HCT116 (cell line): Measurements from ENCODE around the gene ZC3H15. TPM values are rescaled to one million over a fixed set of nuclear protein-coding genes. Genes with fewer than 3 reads are reported as not detected.
A peak's percentile ranks its signal among the peaks of the same experiment; 100 is the strongest.

Experiments used
- ATAC-seq: fragments of 200-7000 bp; cut with Tn5 transposase; 2 replicates; pipeline ENCODE4 v1.9.1; 2020; ENCODE audit warnings: mild to moderate bottlenecking, moderate library complexity
- BruUV-seq: library from RNA; stranded (reverse); fragments of 400-500 nt; replicated peaks from 2 replicates; lab custom pipeline; 2021; lab: Mats Ljungman, UMichigan
- CTCF ChIA-PET: fragments of 300-600 bp; sonication (Branson Sonifier 250); formaldehyde crosslinking; loops from one replicate; lab custom pipeline; 2021; ENCODE audit warnings: antibody characterized with exemption; lab: Charles Lee
- POLR2A ChIA-PET: fragments of 300-600, 350-600 bp; sonication (Branson Sonifier 250); formaldehyde crosslinking; loops from one replicate; lab custom pipeline; 2021; ENCODE audit warnings: antibody characterized with exemption; lab: Charles Lee
- RAD21 ChIA-PET, 2 experiments: fragments of 300-600 bp; sonication (Branson Sonifier 250); formaldehyde crosslinking; loops; one replicate each; lab custom pipeline; 2023; ENCODE audit warnings: low total read pairs in 2 of 2; ENCODE audit not compliant: uncharacterized antibody in 2 of 2, unreplicated experiment in 2 of 2, low non-redundant PET in 1 of 2; lab: Charles Lee
- DNase-seq: peaks from one replicate; pipeline ENCODE4 v3.0.0-alpha.2; 2010; ENCODE audit warnings: low read depth, low spot score
- H2AFZ ChIP-seq: fragments of 200-600 bp; shearing (Covaris generic), sonication (generic); 2 replicates; pipeline ENCODE4 v1.6.1; 2017; ENCODE audit warnings: low read depth, mixed run types, mixed read lengths, antibody characterized with exemption, low read length; ENCODE audit not compliant: poor library complexity, severe bottlenecking
- H3K27ac ChIP-seq: 2 replicates; pipeline ENCODE4 v1.5.1; 2012; ENCODE audit warnings: low read depth, low read length
- H3K27me3 ChIP-seq: fragments of 200-600 bp; sonication (generic); 2 replicates; pipeline ENCODE4 v1.6.1; 2016; ENCODE audit warnings: mixed run types, low read length, mixed read lengths; ENCODE audit not compliant: insufficient read depth
- H3K36me3 ChIP-seq, 2 experiments: fragments of 200-500 bp in 1 of 2; fragments of 200-600 bp in 1 of 2; sonication (Bioruptor generic) in 1 of 2; sonication (generic) in 1 of 2; 2 replicates each; pipeline versions ENCODE4 v1.5.1 to v1.6.1; 2014 to 2016; ENCODE audit warnings: low read length in 2 of 2, inconsistent platforms in 1 of 2, mixed read lengths in 1 of 2, mixed run types in 1 of 2; ENCODE audit not compliant: insufficient read depth in 2 of 2, control insufficient read depth in 1 of 2
- H3K4me1 ChIP-seq, 2 experiments: fragments of 200-600 bp in 1 of 2; sonication (generic) in 1 of 2; 2 replicates each; pipeline versions ENCODE4 v1.5.1 to v1.6.1; 2012 to 2017; ENCODE audit warnings: low read length in 2 of 2, inconsistent platforms in 1 of 2, mild to moderate bottlenecking in 1 of 2, mixed read lengths in 1 of 2, mixed run types in 1 of 2, moderate library complexity in 1 of 2; ENCODE audit not compliant: insufficient read depth in 2 of 2, control insufficient read depth in 1 of 2
- H3K4me2 ChIP-seq: fragments of 200-600 bp; sonication (generic); 2 replicates; pipeline ENCODE4 v1.6.1; 2017; ENCODE audit warnings: mixed run types, low read length, mixed read lengths
- H3K4me3 ChIP-seq, 2 experiments: fragments of 200-600 bp in 1 of 2; sonication (generic) in 1 of 2; replicated peaks in 1 of 2; 2 replicates each; pipeline ENCODE4 v1.5.1; 2011 to 2016; ENCODE audit warnings: low read length in 2 of 2, control low read depth in 1 of 2, low read depth in 1 of 2, mild to moderate bottlenecking in 1 of 2, mixed read lengths in 1 of 2, mixed run types in 1 of 2
- H3K79me2 ChIP-seq: fragments of 200-600 bp; sonication (generic); 2 replicates; pipeline ENCODE4 v1.6.1; 2017; ENCODE audit warnings: mild to moderate bottlenecking, mixed run types, low read length, moderate library complexity, mixed read lengths; ENCODE audit not compliant: insufficient read depth
- H3K9ac ChIP-seq: fragments of 200-600 bp; sonication (generic); 2 replicates; pipeline ENCODE4 v1.6.1; 2016; ENCODE audit warnings: low read length, mixed read lengths
- H3K9me2 ChIP-seq: fragments of 200-600 bp; sonication (generic), shearing (Covaris generic); 2 replicates; pipeline ENCODE4 v1.6.1; 2017; ENCODE audit warnings: mixed run types, mild to moderate bottlenecking, moderate library complexity; ENCODE audit not compliant: insufficient read depth
- H3K9me3 ChIP-seq, 2 experiments: fragments of 200-500 bp in 1 of 2; fragments of 200-600 bp in 1 of 2; sonication (Bioruptor generic) in 1 of 2; sonication (generic) in 1 of 2; 2 replicates each; pipeline ENCODE4 v1.6.1; 2014 to 2017; ENCODE audit warnings: low read length in 2 of 2, mixed read lengths in 2 of 2, inconsistent platforms in 1 of 2, low read depth in 1 of 2, mild to moderate bottlenecking in 1 of 2, mixed run types in 1 of 2, moderate library complexity in 1 of 2; ENCODE audit not compliant: control insufficient read depth in 1 of 2, insufficient read depth in 1 of 2
- H4K20me1 ChIP-seq: fragments of 200-600 bp; sonication (generic), shearing (Covaris generic); 2 replicates; pipeline ENCODE4 v1.6.1; 2017; ENCODE audit warnings: mixed run types, mild to moderate bottlenecking, moderate library complexity; ENCODE audit not compliant: insufficient read depth
- CEBPB ChIP-seq: IDR thresholded peaks from 2 replicates; pipeline ENCODE4 v1.6.1; 2012; ENCODE audit warnings: low read depth
- EGR1 ChIP-seq: IDR thresholded peaks from 2 replicates; pipeline ENCODE4 v1.6.1; 2012; ENCODE audit warnings: low read depth
- ELF1 ChIP-seq: IDR thresholded peaks from 2 replicates; pipeline ENCODE4 v1.6.1; 2012; ENCODE audit warnings: low read depth, borderline replicate concordance
- EZH2 ChIP-seq: fragments of 200-600 bp; sonication (generic); IDR thresholded peaks from 2 replicates; pipeline ENCODE4 v1.6.1; 2017; ENCODE audit warnings: antibody characterized with exemption, mixed run types
- JUND ChIP-seq: IDR thresholded peaks from 2 replicates; pipeline ENCODE4 v1.6.1; 2012
- POLR2A ChIP-seq: IDR thresholded peaks from 2 replicates; pipeline ENCODE4 v1.7.0; 2011; ENCODE audit warnings: borderline replicate concordance; ENCODE audit not compliant: insufficient read depth, insufficient read length; ENCODE audit errors: extremely low read depth
- POLR2AphosphoS5 ChIP-seq: IDR thresholded peaks from 2 replicates; pipeline ENCODE4 v1.6.1; 2011; ENCODE audit warnings: mild to moderate bottlenecking, low read depth, low read length, moderate library complexity
- RAD21 ChIP-seq: IDR thresholded peaks from 2 replicates; pipeline ENCODE4 v1.6.1; 2012; ENCODE audit warnings: low read depth, mild to moderate bottlenecking
- SIN3A ChIP-seq: IDR thresholded peaks from 2 replicates; pipeline ENCODE4 v1.6.1; 2012; ENCODE audit warnings: low read depth
- SP1 ChIP-seq: IDR thresholded peaks from 2 replicates; pipeline ENCODE4 v1.6.1; 2012; ENCODE audit warnings: low read depth
- SRF ChIP-seq: IDR thresholded peaks from 2 replicates; pipeline ENCODE4 v1.6.1; 2012; ENCODE audit warnings: low read depth
- TCF7L2 ChIP-seq: IDR thresholded peaks from 2 replicates; pipeline ENCODE4 v1.7.0; 2011; ENCODE audit warnings: borderline replicate concordance, inconsistent platforms; ENCODE audit not compliant: insufficient read depth, insufficient read length; ENCODE audit errors: extremely low read depth
- ZFX ChIP-seq: fragments of 450-650 bp; IDR thresholded peaks from 2 replicates; pipeline ENCODE4 v1.6.1; 2017
- intact Hi-C: fragments of 100-400 bp; cut with micrococcal nuclease; formaldehyde crosslinking; loops from 2 replicates; pipeline ENCODE4 v1.10.0; 2022
- total RNA-seq: library from RNA; stranded (reverse); gene quantifications from one replicate; pipeline ENCODE4 v1.2.1, GENCODE V29; 2021; ENCODE audit not compliant: unreplicated experiment
- TF ChIP-seq, protein P1 (sequence below): IDR thresholded peaks from 2 replicates; pipeline ENCODE4 v1.6.1; 2011; ENCODE audit warnings: mild to moderate bottlenecking, low read length, moderate library complexity; ENCODE audit not compliant: insufficient replicate concordance; ENCODE audit errors: extremely low read depth
- TF ChIP-seq, protein P2 (sequence below): IDR thresholded peaks from 2 replicates; pipeline ENCODE4 v1.6.1; 2012
- TF ChIP-seq, protein P3 (sequence below): IDR thresholded peaks from 2 replicates; pipeline ENCODE4 v1.6.1; 2012; ENCODE audit warnings: low read depth

Gene ZC3H15
- total RNA-seq, 1 experiment from 2014 or later, result 75.2 TPM

DNA sequence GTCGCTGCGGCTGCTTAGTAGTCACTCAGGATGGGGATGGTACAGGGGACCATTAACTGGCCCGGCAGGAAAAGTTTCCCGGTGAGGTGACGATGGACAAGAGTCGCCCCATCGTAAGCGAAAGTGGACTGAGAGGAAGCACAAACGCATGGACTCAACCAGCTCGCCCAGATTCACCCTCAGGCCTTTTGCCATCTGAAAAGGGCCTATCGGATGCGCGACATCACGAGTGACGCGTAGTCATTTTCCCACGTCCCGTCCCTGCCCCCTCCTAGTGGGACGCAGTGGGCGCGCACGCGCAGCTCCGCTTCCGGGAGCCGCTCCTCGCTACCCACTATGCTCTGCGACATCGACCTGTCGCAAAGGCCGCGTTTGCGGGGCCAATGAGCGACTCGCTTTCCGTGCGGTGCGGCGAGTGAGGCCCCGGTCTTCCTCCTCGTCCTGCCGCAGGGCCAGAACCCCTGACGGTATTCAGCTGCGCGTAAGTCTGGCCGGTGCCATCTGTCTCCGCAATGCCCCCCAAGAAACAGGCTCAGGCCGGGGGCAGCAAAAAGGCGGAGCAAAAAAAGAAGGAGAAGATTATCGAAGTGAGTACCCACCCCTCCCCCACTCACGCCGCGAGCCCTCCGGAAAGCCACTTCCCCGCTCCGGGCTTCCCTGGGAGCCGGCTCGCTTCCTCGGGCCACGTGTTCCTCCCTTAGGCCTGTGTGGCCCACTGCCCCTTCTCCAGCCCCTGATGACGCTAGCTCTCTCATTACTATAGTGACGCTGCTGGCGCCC, at the start of gene ZC3H15 (continued):
- TF ChIP-seq, protein P1, sequence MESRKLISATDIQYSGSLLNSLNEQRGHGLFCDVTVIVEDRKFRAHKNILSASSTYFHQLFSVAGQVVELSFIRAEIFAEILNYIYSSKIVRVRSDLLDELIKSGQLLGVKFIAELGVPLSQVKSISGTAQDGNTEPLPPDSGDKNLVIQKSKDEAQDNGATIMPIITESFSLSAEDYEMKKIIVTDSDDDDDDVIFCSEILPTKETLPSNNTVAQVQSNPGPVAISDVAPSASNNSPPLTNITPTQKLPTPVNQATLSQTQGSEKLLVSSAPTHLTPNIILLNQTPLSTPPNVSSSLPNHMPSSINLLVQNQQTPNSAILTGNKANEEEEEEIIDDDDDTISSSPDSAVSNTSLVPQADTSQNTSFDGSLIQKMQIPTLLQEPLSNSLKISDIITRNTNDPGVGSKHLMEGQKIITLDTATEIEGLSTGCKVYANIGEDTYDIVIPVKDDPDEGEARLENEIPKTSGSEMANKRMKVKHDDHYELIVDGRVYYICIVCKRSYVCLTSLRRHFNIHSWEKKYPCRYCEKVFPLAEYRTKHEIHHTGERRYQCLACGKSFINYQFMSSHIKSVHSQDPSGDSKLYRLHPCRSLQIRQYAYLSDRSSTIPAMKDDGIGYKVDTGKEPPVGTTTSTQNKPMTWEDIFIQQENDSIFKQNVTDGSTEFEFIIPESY, result no peak
- peak; percentile 91; the same call in 1 of the 2 replicates for TF ChIP-seq EGR1
- TF ChIP-seq POLR2AphosphoS5, result peak; percentile 92
- TF ChIP-seq, protein P2, sequence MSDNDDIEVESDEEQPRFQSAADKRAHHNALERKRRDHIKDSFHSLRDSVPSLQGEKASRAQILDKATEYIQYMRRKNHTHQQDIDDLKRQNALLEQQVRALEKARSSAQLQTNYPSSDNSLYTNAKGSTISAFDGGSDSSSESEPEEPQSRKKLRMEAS, result peak; percentile 79
- TF ChIP-seq EZH2, result no peak
- TF ChIP-seq ZFX, result peak; percentile 88
- peak; percentile 79 for TF ChIP-seq POLR2A
- TF ChIP-seq SP1, result peak; percentile 62; the same call in 1 of the 2 replicates

DNA sequence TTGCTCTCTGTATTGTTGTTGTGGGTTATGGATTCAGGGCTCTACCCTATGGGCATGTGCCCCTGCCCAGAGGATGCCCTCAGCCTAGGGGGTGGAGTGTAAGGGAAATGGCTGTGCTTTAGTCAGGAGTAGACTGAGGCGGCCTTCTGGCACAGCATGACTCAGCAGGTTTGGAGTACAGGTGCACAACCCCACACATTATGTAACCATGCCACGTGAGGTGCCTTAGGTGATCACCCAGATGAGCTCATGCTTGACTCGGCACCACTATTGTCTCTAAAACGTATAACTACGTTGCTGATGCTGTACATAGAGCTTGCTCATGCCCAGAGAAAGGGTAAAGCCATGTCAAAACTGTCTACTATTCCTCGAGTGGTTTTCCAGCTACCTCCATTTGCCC, 48.3 kb upstream of the ZC3H15 start:
- no peaks in the 10 kb centered on the region for H3K27me3 ChIP-seq
- RAD21 ChIA-PET, result no interaction called here
- no peak overlapping the region for H3K4me2 ChIP-seq
- CTCF ChIA-PET, result no interaction called here
- POLR2A ChIA-PET, result no interaction called here
- intact Hi-C loops, result no loop called here
- DNase-seq, result no peak
- no peak for ATAC-seq
- H3K4me3 ChIP-seq, result no peak overlapping the region
- H3K27ac ChIP-seq, result no peak overlapping the region
- H2AFZ ChIP-seq, result no peak overlapping the region
- H3K79me2 ChIP-seq, result no peaks in the 10 kb centered on the region
- H4K20me1 ChIP-seq, result no peaks in the 10 kb centered on the region
- H3K9me3 ChIP-seq, result no peaks in the 10 kb centered on the region
- no TSS peak for BruUV-seq
- no peaks in the 10 kb centered on the region for H3K9me2 ChIP-seq
- no peaks in the 10 kb centered on the region for H3K36me3 ChIP-seq
- TF ChIP-seq ELF1 (no peak), EGR1 (no peak), ZFX (no peak), SRF (no peak), CEBPB (no peak), JUND (no peak), SIN3A (no peak), RAD21 (no peak), TCF7L2 (no peak), SP1 (no peak), EZH2 (no peak)
- TF ChIP-seq, protein P2, result no peak
- TF ChIP-seq, protein P3, sequence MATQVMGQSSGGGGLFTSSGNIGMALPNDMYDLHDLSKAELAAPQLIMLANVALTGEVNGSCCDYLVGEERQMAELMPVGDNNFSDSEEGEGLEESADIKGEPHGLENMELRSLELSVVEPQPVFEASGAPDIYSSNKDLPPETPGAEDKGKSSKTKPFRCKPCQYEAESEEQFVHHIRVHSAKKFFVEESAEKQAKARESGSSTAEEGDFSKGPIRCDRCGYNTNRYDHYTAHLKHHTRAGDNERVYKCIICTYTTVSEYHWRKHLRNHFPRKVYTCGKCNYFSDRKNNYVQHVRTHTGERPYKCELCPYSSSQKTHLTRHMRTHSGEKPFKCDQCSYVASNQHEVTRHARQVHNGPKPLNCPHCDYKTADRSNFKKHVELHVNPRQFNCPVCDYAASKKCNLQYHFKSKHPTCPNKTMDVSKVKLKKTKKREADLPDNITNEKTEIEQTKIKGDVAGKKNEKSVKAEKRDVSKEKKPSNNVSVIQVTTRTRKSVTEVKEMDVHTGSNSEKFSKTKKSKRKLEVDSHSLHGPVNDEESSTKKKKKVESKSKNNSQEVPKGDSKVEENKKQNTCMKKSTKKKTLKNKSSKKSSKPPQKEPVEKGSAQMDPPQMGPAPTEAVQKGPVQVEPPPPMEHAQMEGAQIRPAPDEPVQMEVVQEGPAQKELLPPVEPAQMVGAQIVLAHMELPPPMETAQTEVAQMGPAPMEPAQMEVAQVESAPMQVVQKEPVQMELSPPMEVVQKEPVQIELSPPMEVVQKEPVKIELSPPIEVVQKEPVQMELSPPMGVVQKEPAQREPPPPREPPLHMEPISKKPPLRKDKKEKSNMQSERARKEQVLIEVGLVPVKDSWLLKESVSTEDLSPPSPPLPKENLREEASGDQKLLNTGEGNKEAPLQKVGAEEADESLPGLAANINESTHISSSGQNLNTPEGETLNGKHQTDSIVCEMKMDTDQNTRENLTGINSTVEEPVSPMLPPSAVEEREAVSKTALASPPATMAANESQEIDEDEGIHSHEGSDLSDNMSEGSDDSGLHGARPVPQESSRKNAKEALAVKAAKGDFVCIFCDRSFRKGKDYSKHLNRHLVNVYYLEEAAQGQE, result no peak
- TF ChIP-seq, all 23 proteins: peak for 0
- Histone ChIP-seq H3K9ac (no peak overlapping the region), H3K4me1 (no peaks in the 10 kb centered on the region)
